Kidney epithelial cell (primary cell): ENCODE data around the gene COL17A1. TPM values are rescaled to one million over a fixed set of nuclear protein-coding genes. Genes with fewer than 3 reads are reported as not detected.

Source experiments
- DNase-seq: peaks from one replicate; pipeline ENCODE4 v3.0.0-alpha.2; 2010; ENCODE audit warnings: low read depth
- H3K27me3 ChIP-seq: 2 replicates; pipeline ENCODE4 v1.6.0; 2011; ENCODE audit warnings: low read length; ENCODE audit not compliant: control insufficient read depth, insufficient read depth
- H3K36me3 ChIP-seq: 2 replicates; pipeline ENCODE4 v1.5.1; 2011; ENCODE audit warnings: low read length; ENCODE audit not compliant: control insufficient read depth, insufficient read depth
- H3K4me3 ChIP-seq: 2 replicates; pipeline ENCODE4 v1.5.1; 2011; ENCODE audit warnings: low read depth, mild to moderate bottlenecking, control low read depth, low read length
- CTCF ChIP-seq: IDR thresholded peaks from 2 replicates; pipeline ENCODE4 v1.5.1; 2011; ENCODE audit warnings: mild to moderate bottlenecking, moderate library complexity, low read length, control low read depth, inconsistent platforms; ENCODE audit not compliant: insufficient read depth, poor library complexity, severe bottlenecking
- total RNA-seq: library from RNA; depleted of rRNA; stranded (reverse); fragments of >200 nt; gene quantifications from 2 replicates; pipeline ENCODE4 v1.2.3, GENCODE V29; 2015

Gene COL17A1
- total RNA-seq, 1 donor from 2014 or later: 0.33 TPM

DNA sequence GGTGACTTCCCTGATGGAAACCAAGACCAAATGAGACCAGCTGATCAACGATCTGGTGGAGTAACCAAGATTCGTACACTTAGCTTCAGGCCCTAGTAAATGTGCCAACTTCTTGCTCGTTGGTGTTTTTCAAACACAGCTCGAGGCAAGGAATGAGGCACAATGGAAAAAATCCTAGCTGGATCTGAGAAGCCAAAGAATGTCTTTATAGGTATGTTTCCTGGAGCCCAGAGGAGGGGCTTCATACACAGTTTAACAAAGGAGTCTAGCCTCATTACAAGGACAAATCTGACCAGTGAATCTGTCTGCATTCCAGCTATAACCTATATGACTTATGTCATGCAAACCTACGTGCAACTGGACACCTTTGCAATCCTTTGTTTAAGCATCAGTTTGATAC is 3.7 kb downstream of the COL17A1 start:
- TF ChIP-seq CTCF: no peak
- DNase-seq: no peak
- Histone ChIP-seq H3K27me3 (no peaks in the 10 kb centered on the region), H3K36me3 (no peaks in the 10 kb centered on the region), H3K4me3 (no peak overlapping the region)

DNA sequence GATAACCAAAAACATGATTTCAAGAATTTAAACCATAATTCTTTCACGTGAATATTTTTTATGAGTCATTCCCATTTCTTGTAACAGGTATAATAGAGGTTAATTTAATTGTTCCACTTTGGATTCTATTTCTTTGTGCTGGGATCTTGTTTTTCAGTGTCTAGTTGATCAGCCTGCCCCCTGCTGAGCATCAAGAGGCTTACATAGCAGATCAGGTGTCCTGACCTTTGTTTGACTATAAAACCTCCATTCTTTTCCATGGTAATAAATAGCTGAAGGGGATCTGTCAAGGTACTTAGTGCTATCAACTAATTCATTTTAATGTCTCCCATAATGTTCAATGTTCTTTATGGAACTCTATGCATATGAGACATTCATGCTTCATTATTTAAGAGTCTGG is 4.9 kb downstream of the COL17A1 start:
- Histone ChIP-seq H3K4me3 (no peak overlapping the region), H3K27me3 (no peaks in the 10 kb centered on the region), H3K36me3 (no peaks in the 10 kb centered on the region)
- DNase-seq: no peak
- peak; percentile 50 for TF ChIP-seq CTCF

DNA sequence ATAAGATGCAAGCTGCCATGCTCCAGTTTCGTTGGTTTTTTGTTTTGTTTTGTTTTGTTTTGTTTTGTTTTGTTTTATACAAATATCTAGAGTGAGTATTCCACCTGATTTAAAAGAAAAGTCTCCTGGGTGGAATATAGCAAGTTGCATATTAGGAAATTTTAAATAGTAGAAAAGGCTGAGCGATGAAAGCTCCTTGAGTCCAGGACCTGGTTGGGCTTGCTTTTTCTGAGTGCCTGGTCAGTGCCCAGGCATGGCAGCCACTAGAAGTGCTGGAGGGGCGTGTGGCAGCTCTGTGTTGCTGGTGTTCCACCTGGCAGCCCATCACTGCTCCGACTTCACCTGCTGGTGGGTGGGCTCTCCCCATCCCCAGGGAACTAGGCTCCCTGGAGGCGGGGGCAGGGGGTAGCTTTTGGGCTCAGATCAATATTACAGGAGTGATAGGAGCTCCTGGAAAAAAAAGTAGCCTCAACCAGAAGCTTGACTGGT is 8.0 kb downstream of the COL17A1 start:
- Histone ChIP-seq H3K27me3 (no peaks in the 10 kb centered on the region), H3K36me3 (no peaks in the 10 kb centered on the region), H3K4me3 (no peak overlapping the region)
- no peak for TF ChIP-seq CTCF
- DNase-seq: no peak

DNA sequence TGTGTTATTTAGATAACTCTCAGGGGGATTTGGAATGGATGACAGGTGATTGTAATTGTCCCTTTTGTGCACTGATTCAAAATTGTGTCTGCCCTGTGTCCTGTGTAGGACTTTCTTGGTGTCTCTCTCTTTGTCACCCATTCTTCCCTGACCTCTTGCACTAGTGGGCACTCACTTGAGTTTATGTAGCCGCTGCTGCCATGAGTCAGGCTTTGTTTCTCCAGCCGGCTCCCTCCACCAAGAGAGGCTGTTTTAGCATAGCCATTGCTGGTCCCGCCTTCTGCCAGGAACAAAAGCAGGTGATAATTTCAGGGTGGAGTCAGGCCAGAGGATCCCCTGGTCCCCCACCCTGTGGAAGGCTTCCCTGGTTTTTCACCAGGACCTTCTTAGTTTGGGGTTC is 8.4 kb downstream of the COL17A1 start:
- no peak overlapping the region for H3K4me3 ChIP-seq
- TF ChIP-seq CTCF: no peak
- no peaks in the 10 kb centered on the region for H3K36me3 ChIP-seq
- H3K27me3 ChIP-seq: no peaks in the 10 kb centered on the region
- DNase-seq: no peak

DNA sequence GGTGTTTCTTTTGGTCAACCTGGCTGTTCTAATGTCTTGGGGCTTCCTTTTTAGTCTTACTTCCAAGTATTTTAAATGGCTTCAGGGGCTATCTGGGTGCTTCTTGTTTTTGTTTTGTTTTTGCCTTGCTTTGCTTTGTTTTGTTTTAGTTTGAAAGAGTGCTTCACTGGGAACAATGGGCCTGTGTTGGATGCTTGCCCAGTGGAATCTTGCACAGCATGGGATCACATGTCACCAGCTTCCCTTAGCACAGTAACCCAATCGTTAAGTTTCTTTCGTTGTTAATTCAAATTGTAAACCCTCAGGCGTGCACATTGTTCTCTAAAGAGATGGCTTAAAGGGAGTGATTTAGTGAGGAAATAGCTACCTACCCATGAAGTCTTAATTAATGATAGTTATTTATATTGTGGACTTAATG is 8.9 kb downstream of the COL17A1 start:
- Histone ChIP-seq H3K4me3 (no peak overlapping the region), H3K36me3 (no peaks in the 10 kb centered on the region), H3K27me3 (no peaks in the 10 kb centered on the region)
- no peak for TF ChIP-seq CTCF
- peak; percentile 29 for DNase-seq

DNA sequence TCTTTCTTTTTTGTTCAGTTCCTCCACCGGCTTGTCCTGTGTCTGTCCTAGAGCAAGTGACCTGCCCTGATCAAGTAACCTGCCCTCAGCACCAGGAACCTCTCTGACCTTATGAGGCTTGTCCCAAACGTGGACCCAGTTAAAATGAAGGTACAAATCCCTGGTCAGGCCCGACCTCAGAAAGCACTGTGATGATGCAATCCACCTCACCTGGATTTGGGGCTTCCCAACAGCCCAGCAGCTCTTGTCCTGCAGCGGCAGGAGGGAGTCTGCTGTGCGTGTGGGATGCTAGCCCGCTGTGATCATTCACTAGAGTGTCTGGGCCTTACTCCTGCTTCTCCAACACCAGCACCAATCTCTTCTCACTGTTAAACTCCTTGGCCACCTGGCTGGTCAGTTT is 11.2 kb downstream of the COL17A1 start:
- no peak overlapping the region for H3K4me3 ChIP-seq
- H3K36me3 ChIP-seq: no peaks in the 10 kb centered on the region
- no peak for DNase-seq
- H3K27me3 ChIP-seq: no peaks in the 10 kb centered on the region
- TF ChIP-seq CTCF: no peak
